Measurements from ENCODE around the gene FYN.
A peak's percentile ranks its signal among the peaks of the same experiment; 100 is the strongest.
"Not testable (repeated sequence)": the region's sequence is repeated elsewhere in the genome, so short reads cannot be mapped to it uniquely, and the experiment has no call there.

Gene FYN

GRCh38 chr6:111646942-111647341, 226.3 kb downstream of the FYN start:
- DNase-seq = peak; percentile 82

- no peak for DNase-seq
These were observed 227.2 kb downstream of the FYN start for GRCh38 chr6:111646034-111646433.

- DNase-seq = no peak
These were observed 228.3 kb downstream of the FYN start for GRCh38 chr6:111644893-111645430.

- DNase-seq = peak; percentile 77
These were observed 230.6 kb downstream of the FYN start for GRCh38 chr6:111642463-111643158.

- no peak for DNase-seq
These were observed 234.0 kb downstream of the FYN start for GRCh38 chr6:111639266-111639665.

GRCh38 chr6:111634981-111635380, 238.3 kb downstream of the FYN start:
- not testable (repeated sequence) for DNase-seq

- DNase-seq = no peak
These were observed 239.4 kb downstream of the FYN start for GRCh38 chr6:111633822-111634221.

GRCh38 chr6:111632468-111633247, 240.6 kb downstream of the FYN start:
- no peak for DNase-seq

- no peak for DNase-seq
These were observed 241.3 kb downstream of the FYN start for GRCh38 chr6:111631903-111632460.

GRCh38 chr6:111631018-111631417, 242.2 kb downstream of the FYN start:
- DNase-seq = no peak

GRCh38 chr6:111628142-111628850, 245.0 kb downstream of the FYN start:
- peak; percentile 78 for DNase-seq

GRCh38 chr6:111626441-111626840, 246.8 kb downstream of the FYN start:
- DNase-seq = no peak

GRCh38 chr6:111625461-111626391, 247.5 kb downstream of the FYN start:
- DNase-seq = peak; percentile 90

- DNase-seq = no peak
These were observed 248.2 kb downstream of the FYN start for GRCh38 chr6:111625099-111625416.

GRCh38 chr6:111624401-111625098, 248.7 kb downstream of the FYN start:
- DNase-seq = peak; percentile 87

GRCh38 chr6:111623046-111623718, 250.1 kb downstream of the FYN start:
- DNase-seq = no peak

- no peak for DNase-seq
These were observed 253.1 kb downstream of the FYN start for GRCh38 chr6:111620169-111620568.

- no peak for DNase-seq
These were observed 254.8 kb downstream of the FYN start for GRCh38 chr6:111618407-111618806.

- DNase-seq = no peak
These were observed 256.1 kb downstream of the FYN start for GRCh38 chr6:111617149-111617548.

- no peak for DNase-seq
These were observed 257.2 kb downstream of the FYN start for GRCh38 chr6:111615916-111616612.

Measured in fibroblast of upper back skin (primary cell).